Measurements from ENCODE around the gene CBLN3. TPM values are rescaled to one million over a fixed set of nuclear protein-coding genes. Genes with fewer than 3 reads are reported as not detected.

CBLN3 gene
- total RNA-seq, 4 donors from 2014 or later, result 0.13 to 0.95 (median 0.85) TPM; not detected in 1

GRCh38 chr14:24465368-24465767 lies 35.9 kb upstream of the CBLN3 start:
- H3K4me1 ChIP-seq, result no peaks in the 10 kb centered on the region
- 94 to 98% methylated on average over 3 of the region's 3 CpGs for WGBS, 2 donors
- TF ChIP-seq CTCF (IDR thresholded peaks at IDR 0.05), result no peak
- no peak for TF ChIP-seq POLR2A (IDR thresholded peaks at IDR 0.05)
- H3K27me3 ChIP-seq, result no peaks in the 10 kb centered on the region
- H3K9me3 ChIP-seq, result no peaks in the 10 kb centered on the region
- H3K27ac ChIP-seq, result no peak overlapping the region
- no peak overlapping the region for H3K4me3 ChIP-seq
- no peak for DNase-seq
- H3K36me3 ChIP-seq, result no peaks in the 10 kb centered on the region
- intact Hi-C loops (cut with DNase I), result no loop called here

GRCh38 chr14:24463884-24464785 lies 34.7 kb upstream of the CBLN3 start:
- Histone ChIP-seq H3K4me3 (no peak overlapping the region), H3K36me3 (no peaks in the 10 kb centered on the region), H3K27me3 (no peaks in the 10 kb centered on the region), H3K9me3 (no peaks in the 10 kb centered on the region), H3K27ac (no peak overlapping the region), H3K4me1 (no peaks in the 10 kb centered on the region)
- DNase-seq, result no peak
- TF ChIP-seq POLR2A (IDR thresholded peaks at IDR 0.05) (no peak), CTCF (IDR thresholded peaks at IDR 0.05) (no peak)
- WGBS, 2 donors, result 67 to 78% methylated on average over 4 of the region's 4 CpGs
- intact Hi-C loops (cut with DNase I), result no loop called here

GRCh38 chr14:24463017-24463883 lies 33.8 kb upstream of the CBLN3 start:
- DNase-seq, result no peak
- Histone ChIP-seq H3K4me3 (no peak overlapping the region), H3K4me1 (no peaks in the 10 kb centered on the region), H3K27ac (no peak overlapping the region), H3K27me3 (no peaks in the 10 kb centered on the region), H3K36me3 (no peaks in the 10 kb centered on the region), H3K9me3 (no peaks in the 10 kb centered on the region)
- WGBS, 2 donors, result 55 to 68% methylated on average over 4 to 5 of the region's 5 CpGs
- TF ChIP-seq CTCF (IDR thresholded peaks at IDR 0.05), result no peak
- TF ChIP-seq POLR2A (IDR thresholded peaks at IDR 0.05), result no peak
- intact Hi-C loops (cut with DNase I), result no loop called here

GRCh38 chr14:24461336-24461735 lies 31.9 kb upstream of the CBLN3 start:
- Histone ChIP-seq H3K4me1 (no peaks in the 10 kb centered on the region), H3K36me3 (no peaks in the 10 kb centered on the region), H3K27ac (no peak overlapping the region), H3K4me3 (no peak overlapping the region), H3K9me3 (no peaks in the 10 kb centered on the region), H3K27me3 (no peaks in the 10 kb centered on the region)
- DNase-seq, result no peak
- intact Hi-C loops (cut with DNase I), result no loop called here
- no peak for TF ChIP-seq POLR2A (IDR thresholded peaks at IDR 0.05)
- TF ChIP-seq CTCF (IDR thresholded peaks at IDR 0.05), result no peak

GRCh38 chr14:24459331-24459730 lies 29.9 kb upstream of the CBLN3 start:
- Histone ChIP-seq H3K9me3 (no peaks in the 10 kb centered on the region), H3K4me3 (no peak overlapping the region), H3K27me3 (no peaks in the 10 kb centered on the region), H3K27ac (no peak overlapping the region), H3K36me3 (no peaks in the 10 kb centered on the region), H3K4me1 (no peaks in the 10 kb centered on the region)
- intact Hi-C loops (cut with DNase I), result no loop called here
- no peak for DNase-seq
- 70 to 79% methylated on average over 3 of the region's 3 CpGs for WGBS, 2 donors
- TF ChIP-seq POLR2A (IDR thresholded peaks at IDR 0.05), result no peak
- TF ChIP-seq CTCF (IDR thresholded peaks at IDR 0.05), result no peak
